ENCODE results near the gene SLC7A5.
A peak's percentile ranks its signal among the peaks of the same experiment; 100 is the strongest.

Gene SLC7A5

DNA sequence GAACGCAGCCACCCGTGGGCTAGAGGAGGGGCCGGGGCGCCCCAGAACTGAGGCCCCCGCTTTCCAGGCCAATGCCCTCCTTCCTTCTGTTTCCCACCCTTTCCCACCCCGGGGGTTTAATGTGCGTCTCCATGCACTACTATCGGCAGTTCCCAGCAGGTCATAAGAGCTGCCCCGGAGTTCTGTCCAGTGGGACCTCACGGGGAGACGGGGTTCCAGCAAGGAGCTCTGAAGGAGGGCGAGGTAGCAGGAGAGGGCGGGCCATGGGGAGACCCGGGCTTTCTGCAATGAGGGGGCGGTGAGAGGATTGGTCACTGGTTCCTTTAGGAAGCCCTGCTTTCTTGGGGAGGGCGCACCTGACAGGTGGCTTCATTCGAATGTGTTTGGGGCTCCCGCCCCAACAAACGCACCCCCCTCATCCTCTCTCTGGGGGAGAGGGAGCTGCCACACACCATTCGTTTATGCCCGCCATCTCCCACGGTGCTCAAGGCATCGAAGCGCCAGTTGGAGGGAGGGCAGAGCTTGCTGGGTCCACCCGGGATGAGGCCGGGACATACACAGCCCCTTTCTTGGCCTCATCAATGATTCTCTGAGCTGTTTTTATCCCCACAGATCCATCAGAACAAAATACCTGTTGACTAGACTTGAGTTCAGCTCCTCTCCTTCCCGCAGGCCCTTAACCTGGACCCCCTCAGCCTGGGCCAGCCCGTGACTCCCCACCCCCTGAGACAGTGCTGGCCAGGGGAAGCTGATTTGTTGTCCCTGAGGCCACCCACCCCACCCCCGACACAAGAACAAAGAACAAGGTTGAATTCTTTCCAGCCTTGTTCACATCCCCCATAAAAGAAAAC, 44.1 kb downstream of the SLC7A5 start:
- Histone ChIP-seq H3K4me2 (peak overlapping the region; percentile 81), H3K27ac (no peak overlapping the region), H3K4me3 (no peak overlapping the region), H4K20me1 (peaks cover 21% of the 10 kb centered on the region), H3K4me1 (peaks cover 86% of the 10 kb centered on the region), H3K36me3 (no peaks in the 10 kb centered on the region), H3K9me3 (no peaks in the 10 kb centered on the region), H3K27me3 (no peaks in the 10 kb centered on the region), H3K9ac (no peak overlapping the region)
- no peak for TF ChIP-seq Cebpa-rat (IDR thresholded peaks at IDR 0.05)

DNA sequence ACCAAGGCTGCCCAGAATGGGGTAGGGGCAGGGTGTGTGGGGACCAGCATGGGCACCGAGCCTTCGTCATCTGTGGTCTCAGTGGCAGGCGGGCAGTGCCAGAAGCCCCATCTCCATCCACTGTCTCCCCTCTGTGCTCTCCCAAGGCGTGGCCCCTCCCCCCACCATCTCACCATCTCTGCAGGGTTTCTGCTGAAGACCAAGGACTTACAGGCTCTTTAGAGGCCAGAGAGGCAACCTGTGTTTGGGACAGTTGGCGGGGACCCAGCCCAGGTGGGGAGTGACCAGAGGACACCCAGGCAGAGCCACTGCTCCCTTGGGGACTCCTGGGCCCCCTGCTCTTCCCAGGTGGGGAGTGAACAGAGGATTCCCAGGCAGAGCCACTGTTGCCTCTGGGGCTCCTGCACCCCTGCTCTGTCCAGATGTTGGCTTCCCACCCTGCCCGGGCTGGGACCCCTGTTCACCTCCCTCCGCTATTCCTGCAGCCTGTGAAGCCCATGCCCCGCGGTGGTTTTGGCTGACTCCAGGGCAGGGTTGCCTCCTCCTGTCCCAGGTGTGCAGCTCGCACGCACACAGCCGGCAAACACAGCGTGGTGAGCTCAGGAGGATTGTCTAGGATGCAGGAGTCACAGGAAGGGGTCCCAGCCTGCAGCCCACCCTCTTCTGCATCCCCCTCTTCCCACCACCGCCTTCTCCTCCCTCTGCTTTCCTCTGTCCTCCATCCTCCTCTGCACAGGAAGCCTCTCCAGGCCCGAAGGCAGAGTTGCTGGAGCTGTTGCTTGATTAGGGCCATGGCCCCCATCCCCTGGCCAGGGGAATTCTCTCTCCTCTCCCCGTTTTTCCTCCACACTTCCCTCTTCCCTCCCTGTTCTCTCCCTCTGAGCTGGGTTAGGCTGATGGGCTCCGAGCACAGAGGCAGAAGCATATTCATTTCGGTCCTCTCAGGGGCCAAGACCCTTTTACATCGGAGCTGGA, 45.0 kb downstream of the SLC7A5 start:
- H3K4me2 ChIP-seq = peak overlapping the region; percentile 81
- H3K27ac ChIP-seq = 0 out of 2 replicates have a peak overlapping the region, but pooled peaks have one; percentile 1
- no peaks in the 10 kb centered on the region for H3K27me3 ChIP-seq
- no peak overlapping the region for H3K4me3 ChIP-seq
- H4K20me1 ChIP-seq = peaks cover 12% of the 10 kb centered on the region
- peaks cover 86% of the 10 kb centered on the region for H3K4me1 ChIP-seq
- no peak overlapping the region for H3K9ac ChIP-seq
- TF ChIP-seq Cebpa-rat (IDR thresholded peaks at IDR 0.05) = no peak
- no peaks in the 10 kb centered on the region for H3K36me3 ChIP-seq
- no peaks in the 10 kb centered on the region for H3K9me3 ChIP-seq

DNA sequence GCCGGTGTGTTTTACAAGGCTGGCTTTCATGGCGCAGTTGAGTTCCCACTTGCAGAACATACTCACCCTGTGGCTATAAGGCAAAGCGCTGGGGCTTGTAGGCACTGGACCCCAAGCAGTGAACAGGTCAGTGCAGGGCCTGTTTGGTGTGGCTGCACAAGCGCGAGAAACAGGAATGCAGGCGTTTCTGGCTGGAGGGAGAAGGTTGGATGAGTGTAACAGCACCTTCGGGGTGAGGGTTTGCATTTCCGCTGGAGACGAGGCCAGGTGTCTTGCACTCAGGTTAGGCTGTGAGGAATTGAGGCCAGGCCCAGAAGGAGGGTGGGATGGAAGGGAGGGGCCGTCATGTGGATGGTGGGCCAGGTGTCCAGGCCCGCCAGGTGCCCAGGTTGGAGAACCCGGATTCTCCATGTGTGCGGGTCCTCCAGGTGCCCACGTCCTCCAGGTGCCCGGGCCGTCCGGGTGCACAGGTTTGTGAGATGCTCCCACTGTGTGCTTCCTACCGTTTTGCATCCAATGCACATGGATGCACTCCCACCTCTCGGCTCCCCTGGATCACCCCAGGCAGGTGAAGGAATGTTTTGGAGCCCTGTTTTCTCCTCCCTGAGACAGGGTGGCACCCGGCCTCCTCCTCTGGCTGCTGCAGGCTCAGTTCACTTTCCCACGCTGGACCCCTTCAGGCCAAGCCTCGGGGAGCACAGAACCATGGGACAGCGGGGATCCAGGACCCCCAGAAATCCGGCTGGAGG, 46.0 kb downstream of the SLC7A5 start:
- TF ChIP-seq Cebpa-rat (IDR thresholded peaks at IDR 0.05) = no peak
- no peak overlapping the region for H3K9ac ChIP-seq
- H3K36me3 ChIP-seq = no peaks in the 10 kb centered on the region
- peaks cover 6% of the 10 kb centered on the region for H3K9me3 ChIP-seq
- no peaks in the 10 kb centered on the region for H3K27me3 ChIP-seq
- H4K20me1 ChIP-seq = peaks cover 2% of the 10 kb centered on the region
- H3K4me2 ChIP-seq = peak overlapping the region; percentile 81
- H3K27ac ChIP-seq = peak overlapping the region; percentile 37; the same call in 1 of the 2 replicates
- peaks cover 86% of the 10 kb centered on the region for H3K4me1 ChIP-seq
- H3K4me3 ChIP-seq = no peak overlapping the region

DNA sequence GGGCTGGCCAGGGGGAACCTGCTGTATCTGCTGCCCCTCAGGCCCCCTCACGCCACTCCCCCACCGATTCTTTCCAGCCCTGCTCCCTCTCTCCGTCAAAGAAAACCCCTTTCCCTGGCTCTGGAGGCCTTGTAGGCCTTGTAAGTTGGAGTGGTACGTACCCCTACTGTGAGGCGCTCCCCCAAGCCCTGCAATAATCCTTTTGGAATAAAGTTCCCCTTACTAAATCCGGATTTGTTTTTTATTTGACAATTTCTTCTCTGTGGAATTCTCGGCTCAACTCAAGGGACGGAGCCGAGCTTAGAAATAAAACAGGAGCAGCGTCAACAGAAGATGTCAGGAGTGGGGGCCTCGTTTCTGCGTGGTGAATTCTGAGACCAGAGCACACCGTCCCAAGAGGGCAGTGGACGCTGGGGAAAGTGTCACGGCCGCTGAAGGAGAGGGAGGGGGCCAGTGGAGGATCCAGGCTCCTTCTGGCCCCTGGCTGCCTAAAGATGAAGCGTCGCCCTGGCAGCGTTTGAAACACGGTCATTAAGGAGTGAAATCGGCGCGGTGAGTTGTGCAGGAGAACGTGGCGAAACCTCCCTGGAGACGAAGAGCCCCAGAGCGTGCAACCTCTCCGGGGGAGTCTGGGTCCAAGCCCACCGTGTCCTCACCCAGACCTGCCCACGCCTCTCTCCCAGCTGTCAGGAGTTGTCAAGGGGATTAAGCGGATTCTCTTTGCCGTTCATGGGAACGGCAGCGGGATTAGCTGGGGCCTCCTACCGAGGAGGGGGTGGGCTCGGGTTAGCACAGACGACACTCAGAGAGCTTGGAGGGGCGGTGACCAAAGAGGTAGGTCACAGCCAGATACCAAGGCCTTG, 47.0 kb downstream of the SLC7A5 start:
- Histone ChIP-seq H3K9me3 (peaks cover 17% of the 10 kb centered on the region), H3K9ac (peak overlapping the region; percentile 36), H3K27me3 (no peaks in the 10 kb centered on the region), H3K4me1 (peaks cover 82% of the 10 kb centered on the region), H3K36me3 (no peaks in the 10 kb centered on the region), H3K27ac (peak overlapping the region; percentile 37), H4K20me1 (no peaks in the 10 kb centered on the region), H3K4me3 (no peak overlapping the region), H3K4me2 (peak overlapping the region; percentile 81)
- no peak for TF ChIP-seq Cebpa-rat (IDR thresholded peaks at IDR 0.05)

DNA sequence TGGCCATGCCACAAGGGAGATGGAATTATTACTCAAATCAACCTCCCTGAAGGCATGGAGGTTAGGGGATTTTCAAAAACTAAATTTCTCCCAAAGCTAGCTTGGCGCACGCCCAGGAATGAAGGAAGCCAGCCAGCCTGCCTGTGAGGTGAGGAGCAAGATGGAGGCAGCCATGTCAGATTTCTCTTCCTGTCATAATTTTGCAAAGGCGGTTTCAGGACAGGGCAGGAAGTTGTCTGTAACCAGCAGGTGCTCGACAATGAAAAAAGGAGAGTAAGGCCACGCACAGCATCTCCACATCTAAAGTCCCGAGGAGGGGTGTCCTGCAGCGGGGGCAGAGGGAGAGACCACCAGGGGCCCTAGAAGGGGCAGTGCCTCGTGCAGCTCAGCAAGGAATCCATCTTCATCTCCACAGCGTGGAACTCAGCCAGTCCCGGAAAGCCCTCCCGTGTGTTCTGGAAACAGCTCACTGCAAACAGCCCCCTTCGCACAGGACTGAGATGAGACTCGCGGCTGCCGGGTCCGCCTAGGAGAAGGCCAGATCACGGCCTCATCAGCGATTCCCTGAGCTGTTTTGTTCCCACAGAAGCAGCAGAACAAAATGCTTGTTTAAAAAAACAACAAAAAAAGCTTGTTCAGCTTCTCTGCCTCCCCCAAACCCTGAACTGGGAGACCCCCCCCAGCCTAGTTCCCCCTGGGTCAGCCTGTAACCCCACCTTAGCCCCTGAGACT, 47.8 kb downstream of the SLC7A5 start:
- H3K27me3 ChIP-seq = no peaks in the 10 kb centered on the region
- peak overlapping the region; percentile 37 for H3K27ac ChIP-seq
- H4K20me1 ChIP-seq = no peaks in the 10 kb centered on the region
- H3K4me2 ChIP-seq = peak overlapping the region; percentile 81
- H3K4me1 ChIP-seq = peaks cover 88% of the 10 kb centered on the region
- peaks cover 21% of the 10 kb centered on the region for H3K9me3 ChIP-seq
- H3K9ac ChIP-seq = no peak overlapping the region
- no peak for TF ChIP-seq Cebpa-rat (IDR thresholded peaks at IDR 0.05)
- no peaks in the 10 kb centered on the region for H3K36me3 ChIP-seq
- H3K4me3 ChIP-seq = no peak overlapping the region

DNA sequence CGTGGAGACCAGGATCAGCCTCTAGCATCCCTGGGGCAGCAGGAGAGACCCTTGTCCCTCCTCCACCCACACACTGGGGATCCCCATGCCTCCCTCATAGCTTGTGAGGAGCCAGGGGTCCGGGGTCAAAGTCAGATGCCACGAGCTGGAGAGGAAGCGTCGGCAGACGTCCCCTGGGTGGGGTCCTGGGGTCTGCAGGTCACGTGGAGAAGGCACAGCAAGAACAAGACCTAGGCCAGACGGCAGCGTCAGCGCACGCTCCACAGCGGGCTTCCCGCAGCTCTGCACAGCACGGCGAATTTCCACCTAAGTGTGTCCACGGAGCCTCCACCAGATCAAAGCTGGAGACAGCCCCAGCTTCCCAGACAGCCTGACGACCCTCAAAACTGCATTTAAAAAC, 49.3 kb downstream of the SLC7A5 start:
- peaks cover 96% of the 10 kb centered on the region for H3K4me1 ChIP-seq
- H3K9me3 ChIP-seq = peaks cover 21% of the 10 kb centered on the region
- TF ChIP-seq Cebpa-rat (IDR thresholded peaks at IDR 0.05) = no peak
- H3K9ac ChIP-seq = no peak overlapping the region
- no peak overlapping the region for H3K4me3 ChIP-seq
- peak overlapping the region; percentile 81 for H3K4me2 ChIP-seq
- no peaks in the 10 kb centered on the region for H3K27me3 ChIP-seq
- no peaks in the 10 kb centered on the region for H4K20me1 ChIP-seq
- H3K27ac ChIP-seq = peak overlapping the region; percentile 90
- no peaks in the 10 kb centered on the region for H3K36me3 ChIP-seq

DNA sequence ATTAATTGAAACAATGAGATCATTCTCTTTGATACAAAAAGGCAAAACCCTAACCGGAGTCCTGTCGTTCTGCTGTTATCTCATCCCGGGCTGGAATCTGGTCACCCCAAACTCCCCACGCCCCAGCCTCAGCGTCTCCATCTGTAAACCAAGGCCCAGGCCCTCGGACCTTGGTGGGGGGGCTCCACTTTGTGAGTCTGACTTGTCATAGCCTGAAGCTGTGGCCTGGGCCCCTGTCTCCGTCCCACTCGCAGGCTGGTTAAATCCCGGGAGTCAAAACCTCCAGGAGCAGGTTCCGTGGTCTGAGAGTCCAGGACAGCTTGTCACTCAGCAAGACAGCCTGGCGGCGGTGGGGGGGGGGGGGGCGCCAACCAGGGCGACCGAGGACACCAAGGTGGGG, 50.0 kb downstream of the SLC7A5 start:
- Histone ChIP-seq H4K20me1 (no peaks in the 10 kb centered on the region), H3K36me3 (no peaks in the 10 kb centered on the region), H3K27ac (peak overlapping the region; percentile 90), H3K4me2 (peak overlapping the region; percentile 81), H3K4me3 (no peak overlapping the region), H3K9me3 (peaks cover 21% of the 10 kb centered on the region), H3K4me1 (peaks cover 96% of the 10 kb centered on the region), H3K27me3 (no peaks in the 10 kb centered on the region), H3K9ac (no peak overlapping the region)
- no peak for TF ChIP-seq Cebpa-rat (IDR thresholded peaks at IDR 0.05)

DNA sequence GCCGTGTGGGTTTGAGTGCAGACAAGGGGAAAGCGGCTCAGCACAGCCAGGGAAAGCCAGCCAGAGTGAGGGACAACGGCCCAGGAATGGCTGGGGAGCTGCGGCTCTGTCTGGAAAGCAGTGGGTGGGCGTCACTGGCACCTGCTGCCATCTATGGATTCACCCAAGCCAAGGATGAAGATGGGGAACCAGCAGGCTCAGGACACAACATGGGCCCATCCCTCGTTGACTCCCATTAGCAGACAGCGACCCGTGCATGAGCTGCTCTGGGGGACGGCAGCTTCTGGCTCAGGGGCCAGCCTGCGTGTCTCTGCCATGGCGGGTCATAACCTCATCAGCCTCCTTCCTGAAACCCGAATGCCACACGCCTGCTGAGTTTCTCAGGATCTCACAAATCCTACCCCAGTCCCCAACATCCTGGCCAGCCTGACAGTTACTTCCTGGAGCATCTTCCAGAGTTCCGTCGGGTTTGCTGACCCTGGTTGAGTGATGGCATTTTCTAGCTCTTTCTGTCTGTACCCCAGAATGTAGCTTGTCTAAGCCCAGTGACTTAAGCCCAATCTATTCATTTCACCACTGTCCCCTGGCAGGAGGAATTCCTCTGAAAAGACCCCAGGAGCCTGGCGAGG, 50.7 kb downstream of the SLC7A5 start:
- peaks cover 91% of the 10 kb centered on the region for H3K4me1 ChIP-seq
- H3K4me3 ChIP-seq = no peak overlapping the region
- peak overlapping the region; percentile 90 for H3K27ac ChIP-seq
- no peaks in the 10 kb centered on the region for H4K20me1 ChIP-seq
- H3K9ac ChIP-seq = no peak overlapping the region
- no peaks in the 10 kb centered on the region for H3K36me3 ChIP-seq
- no peak overlapping the region for H3K4me2 ChIP-seq
- H3K9me3 ChIP-seq = peaks cover 21% of the 10 kb centered on the region
- TF ChIP-seq Cebpa-rat (IDR thresholded peaks at IDR 0.05) = no peak
- no peaks in the 10 kb centered on the region for H3K27me3 ChIP-seq

Data from BLaER1 (cell line).